Measurements from ENCODE around the gene KRTAP26-1. TPM values are rescaled to one million over a fixed set of nuclear protein-coding genes. Genes with fewer than 3 reads are reported as not detected.

Gene KRTAP26-1

Small RNA genes within 50 kb of the gene (small RNA-seq; reads per million reads assigned to genes)
- gene KRTAP23-1 (ENCODE audit: insufficient read depth) = not detected

Data from neuronal stem cell (in vitro differentiated cells).